DOHH2 (cell line): ENCODE measurements around the gene TAX1BP3.

ENCODE experiments used
- EZH2phosphoT487 ChIP-seq: fragments of 200-600 bp; sonication (generic); IDR thresholded peaks from 2 replicates; pipeline ENCODE4 v1.6.1; 2017; ENCODE audit warnings: borderline replicate concordance, mild to moderate bottlenecking, antibody characterized with exemption, low read length, moderate library complexity, mixed read lengths
- TF ChIP-seq, protein P1 (sequence below): fragments of 200-600 bp; sonication (generic); IDR thresholded peaks from one replicate; pipeline ENCODE4 v1.5.1; 2014; ENCODE audit warnings: antibody characterized with exemption, mild to moderate bottlenecking, low read depth, low read length; ENCODE audit not compliant: poor library complexity, severe bottlenecking

- TF ChIP-seq, protein P1, sequence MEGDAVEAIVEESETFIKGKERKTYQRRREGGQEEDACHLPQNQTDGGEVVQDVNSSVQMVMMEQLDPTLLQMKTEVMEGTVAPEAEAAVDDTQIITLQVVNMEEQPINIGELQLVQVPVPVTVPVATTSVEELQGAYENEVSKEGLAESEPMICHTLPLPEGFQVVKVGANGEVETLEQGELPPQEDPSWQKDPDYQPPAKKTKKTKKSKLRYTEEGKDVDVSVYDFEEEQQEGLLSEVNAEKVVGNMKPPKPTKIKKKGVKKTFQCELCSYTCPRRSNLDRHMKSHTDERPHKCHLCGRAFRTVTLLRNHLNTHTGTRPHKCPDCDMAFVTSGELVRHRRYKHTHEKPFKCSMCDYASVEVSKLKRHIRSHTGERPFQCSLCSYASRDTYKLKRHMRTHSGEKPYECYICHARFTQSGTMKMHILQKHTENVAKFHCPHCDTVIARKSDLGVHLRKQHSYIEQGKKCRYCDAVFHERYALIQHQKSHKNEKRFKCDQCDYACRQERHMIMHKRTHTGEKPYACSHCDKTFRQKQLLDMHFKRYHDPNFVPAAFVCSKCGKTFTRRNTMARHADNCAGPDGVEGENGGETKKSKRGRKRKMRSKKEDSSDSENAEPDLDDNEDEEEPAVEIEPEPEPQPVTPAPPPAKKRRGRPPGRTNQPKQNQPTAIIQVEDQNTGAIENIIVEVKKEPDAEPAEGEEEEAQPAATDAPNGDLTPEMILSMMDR = no peak
- no peak for TF ChIP-seq EZH2phosphoT487
Observed at GRCh38 chr17:3641717-3642486, 26.5 kb downstream of the TAX1BP3 start.
